Measurements from ENCODE around the gene GNA14. TPM values are rescaled to one million over a fixed set of nuclear protein-coding genes. Genes with fewer than 3 reads are reported as not detected.

The GNA14 gene
- total RNA-seq, 1 experiment from 2014 or later: 0.37 TPM

DNA sequence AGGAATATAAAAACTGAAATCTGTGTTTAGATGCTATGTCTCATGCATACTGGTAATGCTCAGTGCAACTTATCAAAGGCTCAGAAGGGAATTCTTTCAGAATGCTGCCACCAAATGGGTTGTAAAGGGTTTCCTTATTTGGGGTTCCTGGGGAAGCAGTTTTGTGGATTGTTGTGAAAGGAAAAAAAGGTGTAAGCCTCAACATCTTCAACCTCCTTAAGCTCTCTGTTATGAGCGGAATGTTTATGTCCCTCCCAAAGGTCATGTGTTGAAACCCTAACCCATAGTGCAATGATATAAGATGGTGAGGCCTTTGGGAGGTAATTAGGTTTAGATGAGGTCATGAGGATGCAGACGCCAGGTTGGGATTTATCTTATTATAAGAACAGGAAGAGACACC is 41.6 kb downstream of the GNA14 start:
- Mint-ChIP-seq H3K27me3 (ENCODE audit: low read depth) (no peaks in the 10 kb centered on the region), H3K27ac (peak overlapping the region in 1 of 3 experiments; percentile 27; a peak in 1 of 7 replicates), H3K9me3 (no peaks in the 10 kb centered on the region), H3K36me3 (ENCODE audit: insufficient read depth in 1 of 3, low read depth in 3 of 3) (peaks cover 0 to 2% (median 0%) of the 10 kb centered on the region in 3 experiments; a peak in 3 of 7 replicates), H3K4me3 (no peak overlapping the region), H3K4me1 (peaks cover 27 to 49% of the 10 kb centered on the region in 2 experiments)
- Histone ChIP-seq H3K56ac (ENCODE audit: insufficient read length, low read depth, low read length) (no peak overlapping the region), H2BK20ac (ENCODE audit: low read depth, low read length, poor library complexity, severe bottlenecking) (no peak overlapping the region), H4K5ac (ENCODE audit: insufficient read length, low read depth, low read length) (no peak overlapping the region), H3K4me2 (ENCODE audit: insufficient read depth, insufficient read length, low read length) (no peak overlapping the region), H2BK15ac (ENCODE audit: low read depth, low read length) (no peak overlapping the region), H4K8ac (replicated peaks; ENCODE audit: insufficient read length, low read depth, low read length) (no peak overlapping the region), H3K27ac (ENCODE audit: insufficient read length, low read depth, low read length) (no peak overlapping the region), H3K9me3 (ENCODE audit: control insufficient read depth, low read depth, low read length) (no peaks in the 10 kb centered on the region), H3K23ac (ENCODE audit: insufficient read length, low read depth, low read length) (no peak overlapping the region), H4K20me1 (ENCODE audit: control insufficient read depth, insufficient read depth, insufficient read length) (no peaks in the 10 kb centered on the region), H3K9ac (ENCODE audit: extremely low read depth, insufficient read length, low read length) (no peak overlapping the region), H2AK5ac (ENCODE audit: insufficient read length, low read length) (no peak overlapping the region), H2BK12ac (ENCODE audit: insufficient read length, low read depth, low read length) (no peak overlapping the region), H3K79me2 (ENCODE audit: insufficient read depth, low read length) (no peaks in the 10 kb centered on the region; the same call in 1 of the 2 replicates), H3K79me1 (ENCODE audit: insufficient read depth, low read depth, low read length, poor library complexity, severe bottlenecking) (no peaks in the 10 kb centered on the region), H2BK5ac (ENCODE audit: insufficient read length, low read length) (no peak overlapping the region), H2BK120ac (ENCODE audit: low read depth, low read length, poor library complexity, severe bottlenecking) (no peak overlapping the region), H4K91ac (ENCODE audit: insufficient read length, low read depth, low read length) (no peak overlapping the region), H3K4me1 (ENCODE audit: insufficient read depth, low read length) (peaks cover 16% of the 10 kb centered on the region), H3K4ac (ENCODE audit: low read depth, low read length) (no peak overlapping the region), H3K27me3 (ENCODE audit: insufficient read depth, low read length) (no peaks in the 10 kb centered on the region), H3T11ph (ENCODE audit: low read length) (no peak overlapping the region), H3K18ac (ENCODE audit: insufficient read length, low read depth, low read length) (no peak overlapping the region), H3K14ac (ENCODE audit: insufficient read depth, low read length) (no peak overlapping the region), H3K23me2 (ENCODE audit: insufficient read length, low read depth, low read length, poor library complexity, severe bottlenecking) (no peaks in the 10 kb centered on the region), H2AFZ (ENCODE audit: low read length) (no peak overlapping the region)
- no CpG with 5 or more reads among the region's 2 CpGs for WGBS (ENCODE audit: extremely low coverage, insufficient read length, low lambda C conversion rate)
- DNase-seq: no peak
- TF ChIP-seq CTCF (conservative IDR thresholded peaks at IDR 0.05): no peak
